Effector memory CD8-positive, alpha-beta T cell (primary cell): ENCODE results near the gene CENPI.

Experiments
- ATAC-seq: fragments of 150-1000 bp; cut with Tn5 transposase; replicated peaks from 2 replicates; pipeline ENCODE4 v1.10.0; 2021; ENCODE audit warnings: mild to moderate bottlenecking, moderate library complexity
- DNase-seq, 3 experiments: peaks; one replicate each; pipeline ENCODE4 v3.0.0; 2021
- H3K27ac Mint-ChIP-seq, 2 donors: one replicate each; pipeline ENCODE4 v1.8.0; 2022; ENCODE audit warnings: mild to moderate bottlenecking in 2 of 2, mixed read lengths in 2 of 2, moderate library complexity in 2 of 2
- H3K27me3 Mint-ChIP-seq, 2 donors: one replicate each; pipeline ENCODE4 v1.8.0; 2022; ENCODE audit warnings: mixed read lengths in 2 of 2
- H3K36me3 Mint-ChIP-seq: one replicate; pipeline ENCODE4 v1.8.0; 2022; ENCODE audit warnings: mild to moderate bottlenecking, moderate library complexity, mixed read lengths; ENCODE audit not compliant: insufficient read depth
- H3K4me1 Mint-ChIP-seq, 2 donors: one replicate each; pipeline ENCODE4 v1.8.0; 2022; ENCODE audit warnings: low read depth in 2 of 2, mixed read lengths in 2 of 2
- H3K4me3 Mint-ChIP-seq, 2 donors: one replicate each; pipeline ENCODE4 v1.8.0; 2022; ENCODE audit warnings: mild to moderate bottlenecking in 2 of 2, mixed read lengths in 2 of 2, moderate library complexity in 2 of 2
- H3K9me3 Mint-ChIP-seq, 2 donors: one replicate each; pipeline ENCODE4 v1.8.0; 2022; ENCODE audit warnings: mixed read lengths in 2 of 2

The CENPI gene

DNA sequence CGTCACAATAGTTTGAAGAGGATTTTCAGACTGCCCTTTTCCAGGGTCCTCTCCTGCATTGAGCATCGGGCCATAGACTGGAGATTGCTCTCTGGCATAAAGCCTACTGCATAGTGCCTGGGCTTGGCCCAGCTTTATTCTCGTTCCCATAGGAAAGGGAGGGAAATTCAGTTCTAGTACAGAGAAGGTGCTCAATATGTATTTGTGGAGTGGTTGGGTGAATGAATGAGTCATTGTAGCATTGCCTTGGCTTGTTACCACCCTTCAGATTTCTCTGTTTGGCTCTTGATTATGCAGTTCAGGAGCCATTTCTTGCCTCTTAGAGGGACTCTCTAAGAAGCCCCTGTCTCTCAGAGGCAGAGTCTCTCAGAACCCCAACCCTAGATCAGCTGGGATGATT, 16.8 kb upstream of the CENPI start:
- Mint-ChIP-seq H3K36me3 (peaks cover 4% of the 10 kb centered on the region), H3K27me3 (peaks cover 9 to 28% of the 10 kb centered on the region in 2 donors), H3K9me3 (no peaks in the 10 kb centered on the region), H3K4me1 (peaks cover 3 to 7% of the 10 kb centered on the region in 2 donors), H3K4me3 (no peak overlapping the region), H3K27ac (no peak overlapping the region)
- ATAC-seq: no peak
- no peak for DNase-seq

DNA sequence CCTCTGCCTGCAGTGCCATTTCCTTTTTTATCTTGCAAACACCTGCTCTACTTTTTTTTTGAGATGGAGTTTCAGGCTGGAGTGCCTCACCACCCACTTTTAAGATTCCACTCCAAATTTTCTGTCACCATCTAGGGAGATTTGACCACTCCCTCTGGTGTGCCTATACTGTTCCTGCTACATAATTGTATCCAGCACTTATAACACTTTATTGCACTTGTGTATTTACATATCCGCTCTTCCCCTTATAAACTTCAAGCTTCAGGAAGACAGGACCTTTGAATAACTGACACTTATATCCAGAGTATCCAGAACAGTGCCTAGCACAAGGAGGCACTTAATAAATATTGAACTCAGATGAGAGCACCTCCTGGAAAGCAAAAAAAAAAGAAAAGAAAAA, 6.2 kb upstream of the CENPI start:
- Mint-ChIP-seq H3K4me3 (no peak overlapping the region), H3K27ac (no peak overlapping the region), H3K36me3 (no peaks in the 10 kb centered on the region), H3K9me3 (no peaks in the 10 kb centered on the region), H3K4me1 (no peaks in the 10 kb centered on the region), H3K27me3 (no peaks in the 10 kb centered on the region)
- DNase-seq (no peak), ATAC-seq (no peak)

DNA sequence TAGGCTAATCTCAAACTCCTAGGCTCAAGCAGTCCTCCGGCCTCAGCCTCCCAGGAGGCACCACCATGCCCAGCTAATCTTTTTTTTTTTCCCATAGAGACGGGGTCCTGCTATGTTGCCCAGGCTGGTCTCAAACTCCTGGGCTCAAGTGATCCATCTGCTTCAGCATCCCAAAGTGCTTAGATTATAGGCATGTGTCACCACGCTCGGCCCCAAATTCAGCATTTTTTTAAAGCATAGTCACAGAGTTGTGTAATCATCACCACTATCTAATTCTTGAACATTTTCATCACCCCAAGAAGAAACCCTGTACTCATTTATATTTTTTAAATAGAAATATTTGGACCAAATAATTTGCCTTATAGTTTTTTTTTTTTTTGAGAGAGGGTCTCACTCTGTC, 10.3 kb downstream of the CENPI start:
- H3K9me3 Mint-ChIP-seq: no peaks in the 10 kb centered on the region
- no peak overlapping the region for H3K27ac Mint-ChIP-seq
- H3K4me3 Mint-ChIP-seq: no peak overlapping the region
- ATAC-seq: no peak
- no peaks in the 10 kb centered on the region for H3K36me3 Mint-ChIP-seq
- no peak for DNase-seq
- no peaks in the 10 kb centered on the region for H3K27me3 Mint-ChIP-seq
- H3K4me1 Mint-ChIP-seq: no peaks in the 10 kb centered on the region

DNA sequence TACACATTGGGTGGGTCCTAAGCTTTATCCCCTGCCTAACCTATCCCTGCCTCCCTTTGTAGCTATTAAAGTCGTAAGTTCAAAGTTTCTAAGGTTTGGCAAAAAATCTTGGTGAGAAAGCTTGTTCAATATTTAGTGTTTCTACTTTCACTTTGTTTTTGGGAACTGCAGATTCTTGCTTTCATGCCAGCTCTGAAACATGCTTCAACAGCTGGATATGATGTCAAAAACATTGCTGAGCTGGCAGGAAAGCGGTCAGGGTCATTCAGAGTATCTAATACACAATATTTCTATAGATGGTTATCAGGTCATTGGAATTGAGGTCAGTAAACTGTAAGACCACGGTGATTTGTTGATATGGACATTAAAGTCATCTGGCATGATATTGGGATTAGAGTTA, 19.7 kb downstream of the CENPI start:
- no peak for DNase-seq
- Mint-ChIP-seq H3K27ac (no peak overlapping the region), H3K27me3 (no peaks in the 10 kb centered on the region), H3K9me3 (no peaks in the 10 kb centered on the region), H3K36me3 (no peaks in the 10 kb centered on the region), H3K4me3 (no peak overlapping the region), H3K4me1 (no peaks in the 10 kb centered on the region)
- no peak for ATAC-seq

DNA sequence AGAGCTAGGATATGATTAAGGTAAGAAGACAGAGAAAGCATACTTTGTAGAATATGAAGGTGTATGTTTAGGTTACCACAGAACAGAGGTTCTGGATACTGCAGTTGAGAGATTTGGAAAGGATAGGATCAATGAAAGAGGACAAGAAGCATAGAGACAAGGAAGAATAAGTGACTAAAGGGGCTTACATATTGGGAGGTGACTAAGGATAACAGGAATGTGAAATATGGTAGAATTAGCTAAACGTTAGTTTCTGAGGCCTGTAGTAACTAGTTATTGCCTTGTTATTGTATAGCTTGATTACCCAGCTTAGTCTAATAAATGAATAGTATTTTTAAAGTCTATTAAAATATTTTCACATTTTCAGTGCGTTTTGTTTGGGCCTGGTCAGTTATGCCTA, 38.2 kb downstream of the CENPI start:
- Mint-ChIP-seq H3K27ac (no peak overlapping the region), H3K4me3 (no peak overlapping the region), H3K27me3 (no peaks in the 10 kb centered on the region), H3K36me3 (no peaks in the 10 kb centered on the region), H3K9me3 (no peaks in the 10 kb centered on the region), H3K4me1 (no peaks in the 10 kb centered on the region)
- DNase-seq (no peak), ATAC-seq (no peak)
